GM19238 (cell line): Measurements from ENCODE around the gene MAN2C1.
A peak's percentile ranks its signal among the peaks of the same experiment; 100 is the strongest.
"Not testable (repeated sequence)": the region's sequence is repeated elsewhere in the genome, so short reads cannot be mapped to it uniquely, and the experiment has no call there.

Source experiments
- DNase-seq: peaks from one replicate; pipeline ENCODE4 v3.0.0; 2011; ENCODE audit warnings: low spot score; ENCODE audit not compliant: insufficient read length

Gene MAN2C1

DNA sequence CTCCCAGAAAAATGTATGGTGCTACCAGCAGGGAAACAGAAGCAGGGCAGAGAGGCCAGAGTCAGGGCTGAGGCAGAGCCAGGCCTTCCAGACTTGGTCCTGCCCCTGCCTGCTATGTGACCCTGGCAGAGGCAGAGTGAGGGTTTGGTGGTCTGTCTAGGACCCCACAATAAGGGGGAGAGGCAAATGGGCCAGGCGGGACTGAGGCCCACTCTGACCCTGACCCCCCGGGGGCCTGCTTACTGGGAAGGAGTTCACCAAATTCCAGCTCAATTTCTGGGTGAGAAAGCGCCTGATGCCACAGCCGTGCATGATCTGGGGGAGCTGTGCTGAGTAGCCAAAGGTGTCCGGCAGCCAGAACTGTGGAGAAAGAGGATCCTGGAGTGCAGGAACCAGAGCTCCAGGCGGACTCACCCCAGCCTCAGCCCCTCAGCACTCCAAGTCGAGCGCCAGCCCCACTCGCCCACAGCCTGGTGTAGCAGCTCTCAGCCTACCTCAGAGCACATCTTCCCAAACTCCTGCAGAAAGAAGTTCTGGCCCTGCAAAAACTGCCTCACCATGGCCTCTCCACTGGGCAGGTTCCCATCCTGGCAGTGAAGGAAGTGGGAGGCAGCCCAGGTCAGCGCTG lies 6.9 kb downstream of the MAN2C1 start:
- no peak for DNase-seq

DNA sequence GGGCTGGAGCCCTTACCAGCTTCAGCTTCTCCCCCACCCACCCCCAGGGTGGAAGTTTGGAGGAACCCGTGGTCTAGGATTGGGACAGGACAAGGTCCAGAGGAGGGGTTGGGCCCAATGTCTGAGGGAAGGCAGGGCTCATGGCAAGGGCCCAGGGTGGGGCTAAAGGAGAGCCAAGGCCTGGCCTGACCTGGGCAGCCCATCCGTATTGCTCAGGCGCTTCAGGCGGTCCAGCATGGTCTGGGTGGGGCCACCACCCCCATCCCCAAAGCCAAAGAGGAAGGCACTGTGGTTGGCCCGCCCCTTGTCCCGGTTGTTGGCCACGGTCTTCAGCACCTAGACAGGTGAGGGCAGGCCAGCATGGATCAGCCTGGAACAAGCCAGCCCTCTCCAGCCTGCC lies 7.6 kb downstream of the MAN2C1 start:
- DNase-seq = no peak

DNA sequence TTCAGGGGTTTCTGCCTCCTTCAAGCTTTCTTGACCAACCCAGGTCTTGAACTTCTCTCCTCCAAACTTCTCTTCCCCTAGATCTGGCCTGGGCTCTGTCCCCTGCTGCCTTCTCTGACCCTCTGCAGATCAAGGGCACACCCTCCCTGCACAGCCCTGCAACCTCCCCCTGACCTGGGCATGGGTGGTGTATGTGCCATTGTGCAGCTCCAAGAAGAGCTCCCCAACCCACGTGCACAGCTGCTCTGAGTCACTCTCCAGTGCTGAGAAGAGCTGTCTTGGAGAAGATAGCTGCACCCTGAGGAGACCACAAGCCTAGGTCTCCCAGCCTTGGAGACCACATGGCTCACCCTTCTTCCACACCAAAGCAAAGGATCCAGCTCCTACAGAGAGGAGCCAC lies 8.0 kb downstream of the MAN2C1 start:
- no peak for DNase-seq

- no peak for DNase-seq
These were observed 8.7 kb downstream of the MAN2C1 start for GRCh38 chr15:75359537-75360250.

- no peak for DNase-seq
These were observed 9.5 kb downstream of the MAN2C1 start for GRCh38 chr15:75358771-75359536.

- DNase-seq = no peak
These were observed 10.3 kb downstream of the MAN2C1 start for GRCh38 chr15:75357976-75358673.

- DNase-seq = no peak
These were observed 11.9 kb downstream of the MAN2C1 start for GRCh38 chr15:75356517-75356916.

- no peak for DNase-seq
These were observed 12.4 kb downstream of the MAN2C1 start for GRCh38 chr15:75356006-75356405.

DNA sequence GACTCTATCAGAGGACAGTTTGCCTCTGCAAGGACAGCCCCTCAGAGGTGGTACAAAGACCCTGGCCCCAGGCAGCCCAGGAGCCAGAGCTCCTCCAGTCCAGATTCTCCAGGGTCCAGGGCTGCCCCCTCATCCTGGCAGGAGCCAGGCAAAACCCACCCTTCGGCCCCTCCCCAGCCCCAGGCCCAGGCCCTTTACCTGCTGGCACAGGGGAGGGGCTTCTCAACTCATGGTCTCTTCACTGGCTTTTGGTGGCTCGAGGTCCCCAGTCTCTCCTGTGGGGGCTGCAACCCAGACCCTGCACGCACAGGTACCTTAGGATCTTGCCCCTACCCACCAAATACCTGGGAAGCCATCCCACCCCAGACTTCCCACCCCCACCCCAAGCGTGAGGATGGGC lies 13.0 kb downstream of the MAN2C1 start:
- DNase-seq = no peak

- DNase-seq = no peak
These were observed 14.0 kb downstream of the MAN2C1 start for GRCh38 chr15:75354454-75354853.

- no peak for DNase-seq
These were observed 14.8 kb downstream of the MAN2C1 start for GRCh38 chr15:75353604-75354003.

GRCh38 chr15:75352186-75353080 lies 16.0 kb downstream of the MAN2C1 start:
- DNase-seq = no peak

- DNase-seq = no peak
These were observed 17.6 kb downstream of the MAN2C1 start for GRCh38 chr15:75350601-75351361.

GRCh38 chr15:75349851-75350588 lies 18.4 kb downstream of the MAN2C1 start:
- peak; percentile 73 for DNase-seq

GRCh38 chr15:75349351-75349669 lies 19.1 kb downstream of the MAN2C1 start:
- DNase-seq = not testable (repeated sequence)

GRCh38 chr15:75348562-75349350 lies 19.7 kb downstream of the MAN2C1 start:
- DNase-seq = no peak

GRCh38 chr15:75348034-75348561 lies 20.3 kb downstream of the MAN2C1 start:
- no peak for DNase-seq

DNA sequence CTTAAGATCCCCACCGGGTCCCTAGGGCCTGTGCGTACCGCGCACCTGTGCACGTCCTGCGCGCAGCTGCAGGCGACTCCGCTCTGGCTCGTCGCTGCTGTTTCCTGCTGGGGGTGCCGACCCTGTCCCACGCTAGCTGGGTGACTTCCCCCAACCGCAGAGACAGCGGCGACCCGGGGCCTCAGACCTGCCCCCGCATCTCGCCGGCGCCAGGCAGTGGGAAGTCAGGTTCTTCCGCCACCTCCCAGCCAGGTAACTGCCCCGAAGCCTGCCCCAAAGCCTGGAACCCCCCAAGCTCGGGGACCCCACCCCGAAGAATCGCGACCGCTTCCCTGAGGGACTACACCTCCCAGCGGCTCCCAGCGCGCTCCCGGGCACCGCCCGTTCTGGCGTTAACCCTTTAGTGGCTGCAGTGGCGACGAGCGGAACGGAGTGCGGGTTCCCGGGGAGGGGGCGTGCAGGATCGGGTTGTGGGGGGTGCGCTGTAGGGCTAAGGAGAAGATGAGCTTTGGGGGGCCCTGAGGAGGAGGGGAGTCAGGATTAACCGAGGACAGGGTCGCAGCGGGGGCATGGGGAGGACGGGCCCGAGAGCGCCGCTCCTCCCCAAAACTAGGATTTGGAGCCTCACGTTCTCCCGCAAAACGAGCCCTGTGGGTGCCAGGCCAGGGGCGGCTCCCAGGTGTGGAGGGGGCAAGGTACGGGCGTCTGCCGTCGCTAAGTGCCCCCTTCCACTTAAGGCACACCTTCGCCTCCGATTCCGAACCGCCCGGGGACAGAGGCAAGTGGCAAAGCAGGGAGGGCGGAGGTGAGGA lies 21.0 kb downstream of the MAN2C1 start:
- DNase-seq = peak; percentile 72
